ENCODE data around the gene MPDZ. TPM values are rescaled to one million over a fixed set of nuclear protein-coding genes. Genes with fewer than 3 reads are reported as not detected.

Gene MPDZ
- total RNA-seq, 2 donors from 2014 or later, result 57.3 to 61.5 TPM

DNA sequence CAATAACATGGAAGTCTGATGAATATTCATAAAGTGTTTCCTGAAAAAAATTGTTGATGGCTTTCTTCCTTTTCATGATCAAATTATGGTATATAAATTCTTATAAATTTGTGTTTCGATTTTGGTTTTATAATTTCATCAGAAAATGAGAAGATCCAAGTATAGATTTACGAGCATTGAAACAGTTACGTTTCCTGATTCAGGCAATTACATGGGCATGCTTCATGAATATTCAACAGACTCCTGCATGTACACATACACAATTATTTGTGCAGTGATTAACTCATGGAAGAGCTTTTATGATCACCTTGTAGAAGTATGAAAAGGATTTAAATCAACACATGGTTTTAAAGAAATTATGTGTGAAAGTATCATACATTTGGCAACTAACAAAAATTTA, 136.7 kb downstream of the MPDZ start:
- TF ChIP-seq CTCF (IDR thresholded peaks at IDR 0.05), result no peak
- Histone ChIP-seq H3K4me3 (no peak overlapping the region), H3K4me1 (peaks cover 0 to 9% of the 10 kb centered on the region in 2 donors), H3K27ac (no peak overlapping the region), H3K36me3 (peaks cover 32% of the 10 kb centered on the region), H3K27me3 (no peaks in the 10 kb centered on the region), H3K9me3 (no peaks in the 10 kb centered on the region)
- DNase-seq (ENCODE audit: low spot score), result no peak

DNA sequence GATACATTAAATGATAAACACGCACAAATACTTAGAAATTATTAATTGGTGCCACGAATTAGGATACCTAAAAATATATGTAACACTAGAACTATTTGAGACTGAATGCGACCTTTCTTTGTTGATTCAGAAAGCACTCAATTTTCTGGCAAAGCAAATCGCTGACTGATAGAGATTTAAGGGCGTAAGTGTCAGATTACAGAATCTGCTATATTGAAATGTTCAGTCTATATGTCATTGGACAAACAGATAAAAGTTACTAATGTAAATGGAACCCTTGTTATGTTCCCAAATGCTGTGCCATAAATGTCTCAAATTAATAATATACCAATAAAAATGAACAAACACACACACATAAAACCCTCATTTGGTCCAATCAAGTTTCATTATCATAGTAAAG, 137.9 kb downstream of the MPDZ start:
- H3K36me3 ChIP-seq, result peaks cover 35% of the 10 kb centered on the region

DNA sequence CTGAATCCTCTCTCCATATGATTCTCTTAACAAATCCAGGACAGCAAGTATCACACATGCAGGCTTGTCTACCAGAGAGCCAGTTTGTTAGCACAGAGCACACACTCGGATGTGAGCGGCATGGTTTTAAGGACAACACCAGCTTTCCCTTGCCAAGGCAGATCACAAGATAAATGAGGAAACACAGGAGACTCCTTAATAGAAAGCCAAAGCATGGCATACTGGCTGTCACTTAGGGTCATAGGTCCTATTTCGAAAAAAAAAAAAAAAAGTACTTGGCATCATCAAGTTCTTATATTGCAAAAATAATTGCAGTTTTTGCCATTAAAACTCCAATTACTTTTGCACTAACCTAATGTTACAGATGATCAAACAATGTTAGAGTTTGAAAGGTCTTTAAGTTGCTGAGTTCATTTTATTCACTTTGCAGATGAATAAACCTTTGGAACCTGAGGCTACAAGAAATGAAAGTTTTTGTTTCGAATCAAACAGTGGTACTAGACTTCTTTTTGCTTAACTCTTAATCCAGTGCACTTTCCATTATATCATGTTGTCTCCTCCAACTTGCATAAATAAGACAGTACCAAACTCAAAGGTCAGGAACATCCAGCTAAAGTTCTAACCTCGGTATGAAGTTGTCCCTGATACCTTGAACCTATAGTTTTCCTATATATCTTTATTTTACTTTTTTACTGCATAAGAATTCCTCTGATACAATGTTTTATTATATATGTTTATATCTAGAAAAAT, 138.5 kb downstream of the MPDZ start:
- no peak for DNase-seq (ENCODE audit: low spot score)
- TF ChIP-seq CTCF (IDR thresholded peaks at IDR 0.05), result no peak
- peaks cover 36% of the 10 kb centered on the region for H3K36me3 ChIP-seq

More for the DNA sequence above, 137.9 kb downstream of the MPDZ start:
- Histone ChIP-seq H3K4me3 (no peak overlapping the region), H3K9me3 (no peaks in the 10 kb centered on the region), H3K27ac (no peak overlapping the region), H3K27me3 (no peaks in the 10 kb centered on the region), H3K4me1 (peaks cover 0 to 9% of the 10 kb centered on the region in 2 donors)
- TF ChIP-seq CTCF (IDR thresholded peaks at IDR 0.05), result no peak
- DNase-seq (ENCODE audit: low spot score), result no peak

DNA sequence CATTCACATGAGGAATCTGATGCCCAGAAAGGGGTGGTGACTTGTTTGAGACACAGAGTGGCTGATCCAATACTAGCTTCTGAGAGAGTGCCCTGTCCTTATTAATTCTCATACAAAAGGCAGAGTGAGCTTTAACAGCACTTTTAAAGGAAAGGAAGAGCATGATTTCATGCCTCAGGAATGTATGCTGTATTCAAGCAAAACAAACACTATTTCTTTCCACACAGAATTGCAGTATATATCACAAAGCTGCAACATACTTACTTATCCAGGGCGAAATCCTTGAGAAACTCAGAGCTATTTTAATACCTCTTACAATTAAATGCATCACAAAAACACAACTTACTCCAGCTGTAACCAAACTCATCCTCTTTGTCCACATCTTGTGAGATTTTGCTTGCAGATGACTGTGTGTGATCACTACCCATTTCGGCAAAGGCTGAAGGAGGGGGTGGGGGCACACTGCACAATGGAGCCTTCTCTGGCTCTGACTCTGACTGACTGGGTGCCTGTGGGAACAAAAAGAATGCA, 139.8 kb downstream of the MPDZ start:
- Histone ChIP-seq H3K36me3 (peaks cover 49% of the 10 kb centered on the region), H3K4me1 (peaks cover 0 to 9% of the 10 kb centered on the region in 2 donors), H3K9me3 (no peaks in the 10 kb centered on the region), H3K27ac (no peak overlapping the region), H3K27me3 (no peaks in the 10 kb centered on the region), H3K4me3 (no peak overlapping the region)
- TF ChIP-seq CTCF (IDR thresholded peaks at IDR 0.05), result no peak
- no peak for DNase-seq (ENCODE audit: low spot score)

More for the DNA sequence above, 138.5 kb downstream of the MPDZ start:
- Histone ChIP-seq H3K9me3 (no peaks in the 10 kb centered on the region), H3K4me1 (peaks cover 0 to 9% of the 10 kb centered on the region in 2 donors), H3K27ac (no peak overlapping the region), H3K27me3 (no peaks in the 10 kb centered on the region), H3K4me3 (no peak overlapping the region)

DNA sequence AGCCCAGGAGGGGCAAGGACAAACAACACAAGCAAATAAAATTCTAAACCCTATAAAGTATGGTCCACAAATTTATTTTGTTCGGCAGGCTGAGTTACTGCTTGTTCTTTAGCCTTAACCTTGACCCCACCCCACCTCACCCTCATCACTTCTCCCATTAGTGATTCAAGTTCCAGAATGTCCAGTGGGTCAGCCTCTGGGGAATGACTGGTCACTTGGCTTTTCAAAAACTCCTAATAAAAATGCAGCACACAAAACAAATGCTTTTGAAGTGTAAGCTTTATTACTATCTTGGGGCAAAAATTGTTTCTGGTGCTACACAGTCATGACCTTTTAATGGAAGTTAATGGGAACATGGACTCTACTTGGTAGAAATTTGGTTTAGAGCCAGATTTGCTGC, 142.1 kb downstream of the MPDZ start:
- no peak for DNase-seq (ENCODE audit: low spot score)
- TF ChIP-seq CTCF (IDR thresholded peaks at IDR 0.05), result no peak
- peaks cover 0 to 9% of the 10 kb centered on the region in 2 donors for H3K4me1 ChIP-seq
- no peak overlapping the region for H3K27ac ChIP-seq
- no peaks in the 10 kb centered on the region for H3K9me3 ChIP-seq
- H3K27me3 ChIP-seq, result no peaks in the 10 kb centered on the region
- peaks cover 69% of the 10 kb centered on the region for H3K36me3 ChIP-seq
- H3K4me3 ChIP-seq, result no peak overlapping the region

All from right atrium auricular region (tissue), 2 donors.